ENCODE results near the gene POP7. TPM values are rescaled to one million over a fixed set of nuclear protein-coding genes. Genes with fewer than 3 reads are reported as not detected.
"Not testable (repeated sequence)": the region's sequence is repeated elsewhere in the genome, so short reads cannot be mapped to it uniquely, and the experiment has no call there.

POP7 gene
- total RNA-seq, 3 donors from 2014 or later = 24.8 to 28.9 (median 26.8) TPM

DNA sequence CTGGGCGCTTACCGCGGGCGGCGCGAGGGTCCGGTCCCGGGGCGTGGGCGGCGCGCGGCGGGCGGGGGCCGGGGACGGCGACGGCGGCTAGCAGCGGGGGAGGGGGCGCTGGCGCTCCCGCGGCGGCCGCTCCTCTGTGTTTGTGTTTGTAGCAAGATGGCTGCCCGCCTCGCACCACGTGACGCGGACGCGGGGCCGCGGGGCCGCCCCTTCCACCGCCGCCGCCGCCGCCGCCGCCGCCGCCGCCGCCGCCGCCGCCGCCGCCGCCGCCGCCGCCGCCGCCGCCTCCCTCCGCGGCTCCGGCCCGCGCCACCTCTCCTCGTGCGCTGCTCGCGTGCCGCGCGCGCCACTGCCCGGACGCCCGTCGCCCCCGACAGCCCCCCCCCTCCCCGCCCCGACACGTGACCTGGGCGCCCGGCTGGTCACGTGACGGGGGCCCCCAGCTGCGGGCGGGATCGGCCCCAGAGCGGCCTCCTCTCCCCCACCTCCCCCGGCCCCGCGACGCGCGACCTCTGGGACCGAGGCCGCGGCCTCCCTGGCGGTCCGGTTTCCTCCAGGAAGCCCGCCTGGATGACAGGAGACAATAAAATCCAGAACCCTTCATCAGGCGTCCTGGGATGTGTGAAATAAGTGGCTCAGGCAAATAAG is 11.7 kb upstream of the POP7 start, which contains the start of gene GIGYF1:
Gene GIGYF1, minus strand, starts transcription at position 153 of the 648 bp plus-strand sequence. CDS start 6,012 bp downstream, outside the sequence.
- ATAC-seq = peak; percentile 63
- no peaks in the 10 kb centered on the region for H3K36me3 ChIP-seq (ENCODE audit: low read depth)
- intact Hi-C loops (cut with DNase I, micrococcal nuclease) = loop anchor here in 1 of 2 donors (5.0 kb wide), 1 partner anchor 222 kb away; no protein-coding TSS in a partner anchor
- TF ChIP-seq, protein P1, sequence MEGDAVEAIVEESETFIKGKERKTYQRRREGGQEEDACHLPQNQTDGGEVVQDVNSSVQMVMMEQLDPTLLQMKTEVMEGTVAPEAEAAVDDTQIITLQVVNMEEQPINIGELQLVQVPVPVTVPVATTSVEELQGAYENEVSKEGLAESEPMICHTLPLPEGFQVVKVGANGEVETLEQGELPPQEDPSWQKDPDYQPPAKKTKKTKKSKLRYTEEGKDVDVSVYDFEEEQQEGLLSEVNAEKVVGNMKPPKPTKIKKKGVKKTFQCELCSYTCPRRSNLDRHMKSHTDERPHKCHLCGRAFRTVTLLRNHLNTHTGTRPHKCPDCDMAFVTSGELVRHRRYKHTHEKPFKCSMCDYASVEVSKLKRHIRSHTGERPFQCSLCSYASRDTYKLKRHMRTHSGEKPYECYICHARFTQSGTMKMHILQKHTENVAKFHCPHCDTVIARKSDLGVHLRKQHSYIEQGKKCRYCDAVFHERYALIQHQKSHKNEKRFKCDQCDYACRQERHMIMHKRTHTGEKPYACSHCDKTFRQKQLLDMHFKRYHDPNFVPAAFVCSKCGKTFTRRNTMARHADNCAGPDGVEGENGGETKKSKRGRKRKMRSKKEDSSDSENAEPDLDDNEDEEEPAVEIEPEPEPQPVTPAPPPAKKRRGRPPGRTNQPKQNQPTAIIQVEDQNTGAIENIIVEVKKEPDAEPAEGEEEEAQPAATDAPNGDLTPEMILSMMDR (IDR thresholded peaks at IDR 0.05) = no peak
- H3K4me1 ChIP-seq (ENCODE audit: low read depth) = peaks cover 18% of the 10 kb centered on the region
- DNase-seq = peak; percentile 80 to 83 (median 83)
- no peaks in the 10 kb centered on the region for H3K9me3 ChIP-seq
- peak within 1 kb of the TSS; percentile 90 for H3K4me3 ChIP-seq

DNA sequence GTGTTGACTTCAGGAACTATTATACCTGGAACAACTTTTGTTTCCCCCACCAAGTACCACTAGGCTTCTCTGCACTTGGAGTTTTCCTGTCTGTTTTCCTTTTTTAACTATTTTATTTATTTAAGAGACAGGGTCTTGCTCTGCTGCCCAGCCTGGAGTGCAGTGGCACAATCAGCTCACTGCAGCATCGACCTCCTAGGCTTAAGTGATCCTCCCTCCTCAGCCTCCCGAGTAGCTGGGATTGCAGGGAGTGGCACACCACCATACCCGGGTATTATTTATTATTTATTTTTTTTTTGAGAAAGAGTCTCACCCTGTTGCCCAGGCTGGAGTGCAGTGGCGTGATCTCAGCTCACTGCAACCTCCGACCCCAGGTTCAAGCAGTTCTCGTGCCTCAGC is 9.8 kb upstream of the POP7 start:
- TF ChIP-seq, protein P1 (IDR thresholded peaks at IDR 0.05) = no peak
- H3K4me3 ChIP-seq = no peak overlapping the region
- intact Hi-C loops (cut with DNase I, micrococcal nuclease) = no loop called here
- DNase-seq = no peak
- H3K4me1 ChIP-seq (ENCODE audit: low read depth) = peaks cover 18% of the 10 kb centered on the region
- no peaks in the 10 kb centered on the region for H3K36me3 ChIP-seq (ENCODE audit: low read depth)
- ATAC-seq = no peak
- H3K9me3 ChIP-seq = no peaks in the 10 kb centered on the region

DNA sequence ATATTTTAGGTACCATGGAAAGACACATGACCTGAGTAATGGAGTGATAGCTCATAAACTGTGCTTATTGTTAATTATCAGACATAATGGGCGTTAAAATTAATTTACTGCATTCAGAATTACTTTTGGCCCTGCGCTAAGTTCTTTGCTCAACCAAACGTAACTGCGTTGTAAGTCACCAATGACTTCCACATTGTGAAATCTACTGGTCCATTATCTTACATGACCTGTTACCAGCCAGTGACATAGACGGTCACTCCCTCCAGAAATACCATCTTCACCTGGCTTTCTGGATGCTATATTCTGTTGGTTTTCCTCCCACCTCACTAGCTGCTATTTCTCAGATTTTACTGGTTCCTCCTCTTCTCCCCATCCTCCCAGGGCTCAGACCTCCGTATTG is 6.9 kb upstream of the POP7 start:
- H3K36me3 ChIP-seq (ENCODE audit: low read depth) = no peaks in the 10 kb centered on the region
- H3K4me3 ChIP-seq = no peak overlapping the region
- intact Hi-C loops (cut with DNase I, micrococcal nuclease) = no loop called here
- no peaks in the 10 kb centered on the region for H3K9me3 ChIP-seq
- TF ChIP-seq, protein P1 (IDR thresholded peaks at IDR 0.05) = no peak
- no peak for ATAC-seq
- DNase-seq = no peak
- no peaks in the 10 kb centered on the region for H3K4me1 ChIP-seq (ENCODE audit: low read depth)

DNA sequence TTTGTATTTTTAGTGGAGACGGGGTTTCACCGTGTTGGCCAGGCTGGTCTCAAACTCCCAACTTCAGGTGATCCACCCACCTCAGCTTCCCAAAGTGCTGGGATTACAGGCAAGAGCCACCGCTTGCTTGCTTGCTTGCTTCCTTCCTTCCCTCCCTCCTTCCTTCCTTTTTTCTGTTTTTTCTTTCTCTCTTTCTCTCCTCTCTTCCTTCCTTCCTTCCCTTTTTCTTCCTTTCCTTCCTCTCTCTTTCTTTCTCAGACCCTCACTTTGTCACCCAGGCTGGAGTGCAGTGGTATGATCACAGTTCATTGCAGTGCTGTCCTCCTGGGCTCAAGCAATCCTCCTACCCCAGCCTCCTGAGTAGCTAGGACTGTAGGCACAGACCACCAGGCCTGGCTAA is 4.8 kb upstream of the POP7 start:
- not testable (repeated sequence) for H3K4me3 ChIP-seq; DNase-seq; ATAC-seq; H3K36me3 ChIP-seq (ENCODE audit: low read depth); H3K9me3 ChIP-seq; H3K4me1 ChIP-seq (ENCODE audit: low read depth)
- intact Hi-C loops (cut with DNase I, micrococcal nuclease) = loop anchor here in 1 of 2 donors (10.0 kb wide), 1 partner anchor 164 kb away; the partner anchor contains the start of gene TRIP6

DNA sequence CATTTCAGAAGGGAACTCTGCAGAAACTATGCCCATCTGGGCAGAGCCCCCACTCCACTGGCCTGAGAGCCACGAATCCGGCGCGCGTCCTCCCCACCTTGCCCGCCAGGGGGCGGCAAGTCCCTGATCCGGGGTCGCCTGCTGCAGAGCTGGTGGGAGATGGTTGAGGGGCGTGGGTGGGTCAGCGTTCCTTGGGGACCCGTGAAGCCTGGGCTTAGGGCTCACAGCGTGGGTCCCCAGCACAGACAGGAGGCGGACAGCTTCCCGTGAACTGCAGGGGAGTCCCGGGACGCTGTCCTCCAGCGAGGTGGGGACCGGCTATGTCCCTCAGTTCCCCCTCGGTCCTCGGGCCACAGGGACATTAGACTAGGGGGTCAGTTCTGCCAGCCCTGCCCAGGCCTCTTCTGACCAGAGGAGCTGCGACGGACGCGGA is 585 bp upstream of the POP7 start:
- Histone ChIP-seq H3K9me3 (no peaks in the 10 kb centered on the region), H3K4me3 (peak overlapping the region; percentile 52), H3K36me3 (ENCODE audit: low read depth) (no peaks in the 10 kb centered on the region), H3K4me1 (ENCODE audit: low read depth) (peaks cover 13% of the 10 kb centered on the region)
- ATAC-seq (peak; percentile 78), DNase-seq (peak; percentile 85 to 90 (median 88))
- TF ChIP-seq, protein P1 (IDR thresholded peaks at IDR 0.05) = peak; percentile 92
- intact Hi-C loops (cut with DNase I, micrococcal nuclease) = loop anchor here in 1 of 2 donors (10.0 kb wide), 1 partner anchor 159 kb away; the partner anchor contains the start of gene TRIP6

DNA sequence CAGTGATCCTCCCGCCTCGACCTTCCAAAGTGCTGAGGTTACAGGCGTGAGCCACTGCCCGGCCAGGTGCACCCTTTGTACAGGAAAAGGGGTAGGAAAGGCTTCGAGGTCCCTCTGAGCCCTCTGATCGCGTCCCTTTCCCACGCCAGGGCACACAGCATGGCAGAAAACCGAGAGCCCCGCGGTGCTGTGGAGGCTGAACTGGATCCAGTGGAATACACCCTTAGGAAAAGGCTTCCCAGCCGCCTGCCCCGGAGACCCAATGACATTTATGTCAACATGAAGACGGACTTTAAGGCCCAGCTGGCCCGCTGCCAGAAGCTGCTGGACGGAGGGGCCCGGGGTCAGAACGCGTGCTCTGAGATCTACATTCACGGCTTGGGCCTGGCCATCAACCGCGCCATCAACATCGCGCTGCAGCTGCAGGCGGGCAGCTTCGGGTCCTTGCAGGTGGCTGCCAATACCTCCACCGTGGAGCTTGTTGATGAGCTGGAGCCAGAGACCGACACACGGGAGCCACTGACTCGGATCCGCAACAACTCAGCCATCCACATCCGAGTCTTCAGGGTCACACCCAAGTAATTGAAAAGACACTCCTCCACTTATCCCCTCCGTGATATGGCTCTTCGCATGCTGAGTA is 871 bp downstream of the POP7 start:
- intact Hi-C loops (cut with DNase I, micrococcal nuclease) = loop anchor here in 1 of 2 donors (10.0 kb wide), 1 partner anchor 158 kb away; the partner anchor contains the start of gene TRIP6
- peak overlapping the region; percentile 52 for H3K4me3 ChIP-seq
- H3K36me3 ChIP-seq (ENCODE audit: low read depth) = no peaks in the 10 kb centered on the region
- TF ChIP-seq, protein P1 (IDR thresholded peaks at IDR 0.05) = no peak
- no peaks in the 10 kb centered on the region for H3K9me3 ChIP-seq
- H3K4me1 ChIP-seq (ENCODE audit: low read depth) = peaks cover 13% of the 10 kb centered on the region
- ATAC-seq (no peak), DNase-seq (peak; percentile 35 to 71 (median 61))

Measured in mucosa of descending colon (tissue), 3 donors.